ENCODE results near the gene CARD11.
A peak's percentile ranks its signal among the peaks of the same experiment; 100 is the strongest.

The CARD11 gene

GRCh38 chr7:3043544-3044371, at the start of gene CARD11:
CARD11 (minus strand) TSS chr7:3043867; CDS start chr7:2958506, 85,361 bp downstream.
- DNase-seq = peak; percentile 57

- peak; percentile 70 for DNase-seq
These were observed 48.8 kb upstream of the CARD11 start for GRCh38 chr7:3092468-3092867.

DNA sequence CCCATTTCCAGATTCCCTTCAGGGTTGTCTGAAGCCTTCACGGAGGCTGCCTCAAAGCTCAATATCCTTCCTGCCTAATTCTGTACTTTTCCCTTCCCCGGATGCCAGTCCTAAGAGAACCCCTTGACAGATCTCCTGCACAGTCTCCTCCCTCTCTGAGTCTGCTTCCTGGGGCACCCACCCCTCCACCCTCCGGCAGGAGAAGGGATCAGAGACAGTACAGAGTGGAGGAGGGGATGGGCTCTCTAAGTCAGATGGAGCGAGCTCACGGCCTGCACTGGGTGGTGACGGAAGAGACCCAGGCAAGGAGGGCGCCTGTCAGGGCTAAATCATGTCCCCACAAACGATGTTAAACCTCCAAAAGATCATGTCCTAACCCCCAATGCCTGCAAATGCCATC, 48.0 kb upstream of the CARD11 start:
- no peak for DNase-seq

DNA sequence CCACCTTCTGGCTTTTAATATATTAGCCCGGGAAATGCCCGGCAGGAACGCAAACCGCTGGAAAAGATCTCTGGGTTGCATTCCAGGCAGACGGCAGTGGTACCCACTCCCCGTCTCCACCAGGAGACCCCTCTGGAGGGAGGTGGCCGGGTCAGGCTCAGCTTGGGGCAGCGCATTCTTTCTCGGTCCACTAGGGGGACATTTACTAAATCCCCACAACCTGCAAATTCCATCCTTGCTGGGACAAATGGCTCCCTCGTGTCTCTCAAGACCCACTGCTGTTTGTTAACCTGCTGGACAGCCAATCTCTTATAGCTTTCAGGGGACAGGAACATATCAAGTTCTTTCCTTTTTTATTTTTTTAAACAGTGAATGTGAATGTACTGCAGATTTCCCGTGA, 45.8 kb upstream of the CARD11 start:
- DNase-seq = no peak

DNA sequence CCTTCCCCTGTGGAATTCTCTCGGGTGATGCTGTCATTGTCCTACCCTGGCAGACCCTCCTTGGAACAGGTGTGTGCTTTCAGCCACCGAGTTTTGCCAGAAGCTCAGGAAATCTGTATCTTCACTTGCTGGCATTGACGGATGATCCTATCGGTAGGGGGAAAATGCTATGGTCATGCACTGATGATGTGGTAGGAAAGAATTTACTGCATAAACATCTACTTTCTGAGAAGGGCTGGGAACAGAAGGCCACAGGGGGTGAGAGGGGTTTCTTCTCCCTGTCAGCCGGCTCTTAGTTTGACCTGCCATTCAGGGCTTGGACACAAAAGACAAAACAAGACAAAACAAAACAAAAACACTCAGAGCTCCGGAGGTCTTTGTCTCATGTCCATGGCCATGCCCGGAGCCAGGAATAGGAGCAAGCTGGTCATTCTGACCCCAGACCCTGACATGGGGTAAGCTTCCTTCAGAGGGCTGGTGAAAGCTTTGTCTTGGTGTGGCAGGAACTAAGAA, 43.6 kb upstream of the CARD11 start:
- no peak for DNase-seq

GRCh38 chr7:3083350-3083749, 39.7 kb upstream of the CARD11 start:
- DNase-seq = no peak

DNA sequence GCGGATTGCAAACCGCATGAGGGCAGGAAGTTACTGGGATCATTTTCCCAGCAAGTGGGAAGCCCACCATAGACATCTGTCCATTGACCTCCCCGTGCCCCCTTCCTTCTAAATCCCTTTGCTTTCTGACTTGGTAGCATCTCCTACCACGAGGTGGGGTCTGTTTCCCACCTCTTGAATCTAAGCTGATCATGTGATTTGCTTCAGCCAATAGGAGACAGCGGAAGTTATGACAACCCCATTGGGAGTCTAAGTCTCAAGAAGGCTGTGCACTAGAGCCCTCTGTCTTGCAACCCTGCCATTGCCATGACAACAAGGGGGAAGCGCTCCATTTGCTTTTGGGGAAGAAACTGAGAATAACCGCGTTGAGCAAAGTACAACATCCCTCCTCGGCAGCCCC, 39.2 kb upstream of the CARD11 start:
- DNase-seq = no peak

- DNase-seq = no peak
These were observed 38.7 kb upstream of the CARD11 start for GRCh38 chr7:3082386-3082785.

DNA sequence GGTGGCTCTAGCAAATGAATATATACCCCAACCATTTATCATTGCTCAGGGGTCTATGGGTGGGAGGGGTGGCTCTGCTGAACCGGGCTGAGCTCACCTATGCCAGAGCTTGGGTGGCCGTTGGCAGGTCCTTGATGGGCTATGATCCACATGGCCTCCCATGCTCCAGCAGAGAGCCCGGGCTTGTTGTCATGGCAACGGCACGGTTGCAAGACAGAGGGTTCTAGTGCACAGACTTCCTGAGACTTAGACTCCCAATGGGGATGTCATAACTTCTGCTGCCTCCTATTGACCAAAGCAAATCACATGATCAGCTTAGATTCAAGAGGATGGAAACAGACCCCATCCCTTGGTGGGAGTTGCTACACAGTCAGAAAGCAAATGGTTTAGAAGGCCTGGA, 36.4 kb upstream of the CARD11 start:
- no peak for DNase-seq

GRCh38 chr7:3078514-3078913, 34.8 kb upstream of the CARD11 start:
- no peak for DNase-seq

DNA sequence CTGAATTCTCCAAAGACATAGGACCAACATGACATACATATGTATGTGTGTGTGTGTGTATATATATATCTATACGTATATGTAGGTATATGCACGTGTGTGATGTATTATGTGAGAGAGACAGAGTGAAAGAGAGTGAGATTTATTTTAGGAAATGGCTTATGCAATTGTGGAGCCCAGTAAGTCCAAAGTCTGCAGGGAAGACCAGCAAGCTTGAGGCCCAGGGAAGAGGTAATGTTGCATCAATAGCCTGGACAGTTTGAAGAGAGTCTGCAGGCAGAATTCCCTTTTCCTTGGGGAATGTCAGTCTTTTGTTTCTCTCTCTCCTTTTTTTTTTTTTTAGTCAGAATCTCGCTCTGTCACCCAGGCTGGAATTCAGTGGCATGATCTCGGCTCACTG, 33.0 kb upstream of the CARD11 start:
- no peak for DNase-seq

DNA sequence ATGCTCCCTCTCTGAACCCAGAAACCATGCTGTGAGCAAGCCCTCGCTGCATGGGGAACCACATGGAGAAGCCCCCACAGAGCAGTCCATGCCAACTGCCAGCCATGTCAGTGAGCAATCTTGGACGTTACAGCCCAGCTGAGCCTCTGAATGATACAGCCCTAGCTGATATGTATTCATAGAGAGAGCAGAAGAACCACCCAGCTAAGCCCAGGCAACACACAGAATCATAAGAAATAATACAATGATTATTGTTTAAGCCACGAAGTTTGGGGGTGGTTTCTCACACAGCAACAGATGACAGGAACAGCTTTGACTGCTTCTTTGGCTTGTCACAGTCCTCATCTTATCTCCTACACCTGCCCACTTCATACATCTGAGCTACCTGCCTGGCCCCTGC, 32.5 kb upstream of the CARD11 start:
- no peak for DNase-seq

GRCh38 chr7:3075441-3075840, 31.8 kb upstream of the CARD11 start:
- no peak for DNase-seq

- DNase-seq = no peak
These were observed 30.8 kb upstream of the CARD11 start for GRCh38 chr7:3074459-3074821.

DNA sequence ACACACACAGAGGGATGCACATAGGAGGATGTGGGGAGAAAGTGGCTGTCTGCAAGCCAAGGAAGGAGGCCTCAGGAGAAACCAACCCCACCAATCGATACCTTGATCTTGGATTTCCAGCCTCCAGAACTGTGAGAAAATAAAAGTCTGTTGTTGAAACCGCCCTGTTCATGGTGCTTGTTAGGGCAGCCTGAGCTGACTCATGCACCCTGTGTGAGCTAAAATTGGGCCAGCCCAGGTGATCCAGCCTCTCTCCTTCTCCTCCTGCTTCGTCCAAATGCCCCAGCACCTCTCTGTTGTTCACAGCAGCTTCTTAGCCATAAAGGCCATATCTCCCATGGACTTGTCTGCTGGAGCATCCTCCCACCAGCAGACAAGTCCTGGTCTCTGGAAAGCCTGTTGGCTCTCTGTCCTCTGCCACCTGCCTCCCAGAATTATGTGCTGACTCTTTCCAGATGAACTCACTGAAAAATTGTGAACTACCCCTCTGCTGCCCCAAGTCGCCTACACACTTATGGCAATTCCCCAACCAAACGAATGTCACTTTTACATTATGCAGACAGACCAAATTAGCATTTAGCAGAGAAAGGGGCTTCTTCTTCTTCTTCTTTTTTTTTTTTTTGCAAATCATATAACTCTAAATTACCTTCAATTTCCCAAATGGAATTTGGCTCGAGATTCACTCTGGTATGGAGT, 30.2 kb upstream of the CARD11 start:
- DNase-seq = no peak

DNA sequence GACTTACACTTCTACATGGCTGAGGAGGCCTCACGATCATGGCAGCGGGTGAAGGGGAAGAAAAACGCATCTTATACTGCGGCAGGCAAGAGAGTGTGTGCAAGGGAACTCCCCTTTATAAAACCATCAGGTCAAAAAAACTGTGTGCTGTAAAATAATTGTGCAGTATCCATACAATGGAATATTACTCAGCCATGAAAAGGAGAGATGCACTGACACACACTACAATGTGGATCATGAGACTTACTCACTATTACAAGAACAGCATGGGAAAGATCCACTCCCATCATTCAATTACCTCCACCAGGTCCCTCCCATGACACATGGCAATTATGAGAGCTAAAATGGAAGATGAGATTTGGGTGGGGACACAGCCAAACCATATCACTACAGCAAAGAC, 27.2 kb upstream of the CARD11 start:
- DNase-seq = no peak

DNA sequence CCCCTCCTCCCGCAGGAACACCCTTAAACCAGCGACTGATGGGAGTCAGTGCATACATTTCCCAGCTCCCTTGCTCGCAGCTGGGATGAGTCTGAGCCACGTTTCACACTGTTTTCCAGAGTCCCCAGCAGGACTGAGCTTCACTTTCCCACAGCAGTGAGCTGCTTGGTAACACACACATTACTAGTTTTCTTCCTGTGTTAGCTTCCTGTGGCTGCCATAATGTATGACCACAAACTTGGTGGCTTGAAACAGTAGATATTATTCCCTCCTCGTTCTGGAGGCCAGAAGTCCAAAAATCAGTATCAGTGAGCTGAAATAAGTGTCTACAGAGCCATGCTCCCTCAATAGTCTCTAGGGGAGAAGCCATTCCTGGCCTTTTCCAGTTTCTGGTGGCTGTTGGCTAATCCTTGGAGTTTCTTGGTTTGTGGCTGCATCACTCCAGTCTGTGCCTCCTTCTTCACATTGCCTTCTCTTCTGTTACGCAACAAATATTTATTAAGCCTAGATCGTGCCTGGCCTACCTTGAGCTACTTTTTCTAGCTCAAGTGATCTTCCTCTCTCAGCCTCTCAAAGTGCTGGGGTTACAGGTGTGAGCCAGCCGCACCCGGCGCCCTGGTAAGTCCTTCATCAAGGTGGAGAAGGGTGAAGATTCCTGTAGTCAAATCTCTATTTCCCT, 26.2 kb upstream of the CARD11 start:
- DNase-seq = no peak

- DNase-seq = no peak
These were observed 24.9 kb upstream of the CARD11 start for GRCh38 chr7:3068530-3068929.

GRCh38 chr7:3067606-3068380, 24.1 kb upstream of the CARD11 start:
- no peak for DNase-seq

- peak; percentile 21 for DNase-seq
These were observed 23.5 kb upstream of the CARD11 start for GRCh38 chr7:3067193-3067592.

DNA sequence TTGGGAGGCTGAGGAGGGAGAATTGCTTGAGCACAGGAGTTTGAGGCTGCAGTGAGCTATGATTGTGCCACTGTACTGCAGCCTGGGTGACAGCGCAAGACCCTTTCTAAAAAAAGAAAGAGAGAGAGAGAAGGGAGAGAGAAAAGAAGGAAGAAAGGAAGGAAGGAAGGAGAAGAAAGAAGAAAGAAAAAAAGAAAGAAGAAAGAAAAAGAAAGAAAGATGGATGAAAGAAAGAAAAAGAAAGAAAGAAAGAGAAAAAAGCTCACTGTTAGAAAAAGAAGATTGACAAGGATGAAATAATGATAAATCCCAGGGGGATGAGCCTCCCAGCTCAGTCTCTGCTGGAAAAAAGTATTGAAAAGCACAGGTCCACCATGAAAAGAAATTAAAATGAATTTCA, 22.8 kb upstream of the CARD11 start:
- no peak for DNase-seq

DNA sequence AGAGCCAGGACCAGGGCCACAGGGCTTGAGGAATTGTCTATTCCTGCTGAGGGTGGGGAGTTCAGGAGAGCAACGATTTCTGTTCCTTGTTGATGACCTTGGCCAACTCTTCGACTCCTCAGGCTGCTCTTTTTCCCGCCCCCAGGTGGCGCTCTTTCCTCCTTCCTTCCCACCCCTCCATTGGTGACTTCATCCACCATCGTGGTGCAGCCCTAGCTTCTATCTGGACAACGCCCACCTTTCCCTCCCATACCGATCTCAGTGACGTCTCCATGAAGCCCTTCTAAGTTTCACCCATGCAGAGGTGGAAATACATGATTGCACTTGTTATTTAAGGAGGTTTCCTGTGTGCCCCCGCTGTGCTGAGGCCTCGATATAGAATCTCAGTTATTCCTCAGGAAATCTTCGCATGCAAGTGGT, 22.1 kb upstream of the CARD11 start:
- peak; percentile 63 for DNase-seq

GRCh38 chr7:3064067-3064466, 20.4 kb upstream of the CARD11 start:
- no peak for DNase-seq
